MCF 10A (cell line): ENCODE measurements around the gene CEP290. TPM values are rescaled to one million over a fixed set of nuclear protein-coding genes. Genes with fewer than 3 reads are reported as not detected.

ENCODE experiments used
- BruUV-seq: library from RNA; stranded (reverse); fragments of 400-500 nt; replicated peaks from 2 replicates; lab custom pipeline; 2021; lab: Mats Ljungman, UMichigan
- CTCF ChIA-PET: fragments of 300-600 bp; sonication (Branson Sonifier 250); formaldehyde crosslinking; extraction: SDS; loops from one replicate; lab custom pipeline; 2021; ENCODE audit warnings: antibody characterized with exemption, inconsistent platforms; lab: Yijun Ruan, JAX
- POLR2A ChIA-PET: fragments of 300-600, 350-650 bp; sonication (Branson Sonifier 250); formaldehyde crosslinking; extraction: SDS; loops from one replicate; lab custom pipeline; 2020; ENCODE audit warnings: antibody characterized with exemption, inconsistent platforms; lab: Yijun Ruan, JAX
- DNase-seq: peaks from one replicate; pipeline ENCODE4 v3.0.0-alpha.2; 2018; ENCODE audit not compliant: unreplicated experiment
- H3K27ac Mint-ChIP-seq: one replicate; pipeline ENCODE4 v1.8.0; 2022; ENCODE audit warnings: mild to moderate bottlenecking, low read depth, mixed read lengths; ENCODE audit not compliant: unreplicated experiment
- H3K27me3 Mint-ChIP-seq: one replicate; pipeline ENCODE4 v1.8.0; 2022; ENCODE audit warnings: mixed read lengths; ENCODE audit not compliant: insufficient read depth, unreplicated experiment
- H3K36me3 Mint-ChIP-seq: one replicate; pipeline ENCODE4 v1.8.0; 2022; ENCODE audit warnings: mild to moderate bottlenecking, moderate library complexity, mixed read lengths; ENCODE audit not compliant: insufficient read depth, unreplicated experiment
- H3K4me1 Mint-ChIP-seq: one replicate; pipeline ENCODE4 v1.8.0; 2022; ENCODE audit warnings: mixed read lengths; ENCODE audit not compliant: insufficient read depth, unreplicated experiment
- H3K4me3 Mint-ChIP-seq: one replicate; pipeline ENCODE4 v1.8.0; 2022; ENCODE audit warnings: mild to moderate bottlenecking, moderate library complexity, mixed read lengths; ENCODE audit not compliant: unreplicated experiment
- H3K9me3 Mint-ChIP-seq: one replicate; pipeline ENCODE4 v1.8.0; 2022; ENCODE audit warnings: mixed read lengths; ENCODE audit not compliant: unreplicated experiment
- intact Hi-C: fragments of 100-400 bp; cut with micrococcal nuclease; formaldehyde crosslinking; loops from 2 replicates; pipeline ENCODE4 v1.14.1; 2022
- total RNA-seq: library from RNA; stranded (reverse); gene quantifications from 2 replicates; pipeline ENCODE4 v1.2.3, GENCODE V29; 2022
- TF ChIP-seq, protein P1 (sequence below): fragments of 200-600 bp; IDR thresholded peaks from one replicate; pipeline ENCODE4 v1.8.0; 2022; ENCODE audit warnings: antibody characterized with exemption, mild to moderate bottlenecking; ENCODE audit not compliant: unreplicated experiment

The CEP290 gene
- total RNA-seq, 1 experiment from 2014 or later: 22.3 TPM

DNA sequence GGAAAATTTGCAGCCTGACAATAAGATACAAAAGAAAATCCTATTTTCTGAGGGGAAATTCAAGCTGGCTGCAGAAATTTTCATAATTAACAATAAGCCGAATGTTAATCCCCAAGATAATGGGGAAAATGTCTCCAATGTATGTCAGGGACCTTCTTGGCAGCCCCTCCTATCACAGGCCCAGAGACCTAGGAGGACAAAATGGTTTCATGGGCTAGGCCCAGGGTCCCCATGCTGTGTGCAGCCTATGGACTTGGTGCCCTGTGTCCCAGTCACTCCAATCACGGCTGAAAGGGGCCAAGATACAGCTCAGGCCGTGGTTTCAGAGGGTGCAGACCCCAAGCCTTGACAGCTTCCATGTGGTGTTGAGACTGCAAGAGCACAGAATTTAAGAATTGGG, 123.9 kb downstream of the CEP290 start:
- ChIA-PET CTCF (no interaction called here), POLR2A (no interaction called here)
- H3K27me3 Mint-ChIP-seq: no peaks in the 10 kb centered on the region
- H3K27ac Mint-ChIP-seq: no peak overlapping the region
- peaks cover 16% of the 10 kb centered on the region for H3K9me3 Mint-ChIP-seq
- no TSS peak for BruUV-seq
- no peak overlapping the region for H3K4me3 Mint-ChIP-seq
- no peaks in the 10 kb centered on the region for H3K4me1 Mint-ChIP-seq
- H3K36me3 Mint-ChIP-seq: no peaks in the 10 kb centered on the region
- TF ChIP-seq, protein P1, sequence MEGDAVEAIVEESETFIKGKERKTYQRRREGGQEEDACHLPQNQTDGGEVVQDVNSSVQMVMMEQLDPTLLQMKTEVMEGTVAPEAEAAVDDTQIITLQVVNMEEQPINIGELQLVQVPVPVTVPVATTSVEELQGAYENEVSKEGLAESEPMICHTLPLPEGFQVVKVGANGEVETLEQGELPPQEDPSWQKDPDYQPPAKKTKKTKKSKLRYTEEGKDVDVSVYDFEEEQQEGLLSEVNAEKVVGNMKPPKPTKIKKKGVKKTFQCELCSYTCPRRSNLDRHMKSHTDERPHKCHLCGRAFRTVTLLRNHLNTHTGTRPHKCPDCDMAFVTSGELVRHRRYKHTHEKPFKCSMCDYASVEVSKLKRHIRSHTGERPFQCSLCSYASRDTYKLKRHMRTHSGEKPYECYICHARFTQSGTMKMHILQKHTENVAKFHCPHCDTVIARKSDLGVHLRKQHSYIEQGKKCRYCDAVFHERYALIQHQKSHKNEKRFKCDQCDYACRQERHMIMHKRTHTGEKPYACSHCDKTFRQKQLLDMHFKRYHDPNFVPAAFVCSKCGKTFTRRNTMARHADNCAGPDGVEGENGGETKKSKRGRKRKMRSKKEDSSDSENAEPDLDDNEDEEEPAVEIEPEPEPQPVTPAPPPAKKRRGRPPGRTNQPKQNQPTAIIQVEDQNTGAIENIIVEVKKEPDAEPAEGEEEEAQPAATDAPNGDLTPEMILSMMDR: no peak
- intact Hi-C loops: no loop called here
- DNase-seq: no peak

GRCh38 chr12:88015825-88016224, 126.1 kb downstream of the CEP290 start:
- TF ChIP-seq, protein P1: no peak
- BruUV-seq: no TSS peak
- ChIA-PET POLR2A (interaction anchor here (0.7 kb wide), 1 partner anchor 186 kb away, joined by 3 read pairs; no protein-coding TSS in a partner anchor), CTCF (no interaction called here)
- no peak for DNase-seq
- no peaks in the 10 kb centered on the region for H3K27me3 Mint-ChIP-seq
- H3K9me3 Mint-ChIP-seq: peaks cover 16% of the 10 kb centered on the region
- no peaks in the 10 kb centered on the region for H3K36me3 Mint-ChIP-seq
- intact Hi-C loops: no loop called here
- H3K27ac Mint-ChIP-seq: no peak overlapping the region
- no peaks in the 10 kb centered on the region for H3K4me1 Mint-ChIP-seq
- H3K4me3 Mint-ChIP-seq: no peak overlapping the region

DNA sequence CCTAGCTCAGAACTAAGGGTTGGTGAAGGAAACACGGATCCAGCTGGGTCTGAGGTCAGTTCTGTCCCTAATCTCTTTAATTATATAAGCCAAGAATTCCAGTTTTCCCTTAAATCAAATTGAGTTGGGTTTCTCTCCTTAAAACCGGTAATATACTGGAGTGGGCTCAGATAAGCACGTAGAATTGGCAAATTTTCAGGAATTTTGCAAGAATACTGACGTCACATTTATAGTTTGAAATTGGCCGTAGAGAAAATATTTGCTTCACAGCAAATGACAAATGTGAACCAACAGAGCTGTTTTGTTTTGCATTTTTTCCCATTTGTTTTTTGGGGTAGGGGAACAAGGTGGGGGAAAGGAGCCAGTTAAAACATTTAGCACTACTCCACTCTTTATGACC, 130.1 kb downstream of the CEP290 start:
- H3K27ac Mint-ChIP-seq: no peak overlapping the region
- no peak overlapping the region for H3K4me3 Mint-ChIP-seq
- POLR2A ChIA-PET: no interaction called here
- no peaks in the 10 kb centered on the region for H3K27me3 Mint-ChIP-seq
- H3K9me3 Mint-ChIP-seq: no peaks in the 10 kb centered on the region
- no TSS peak for BruUV-seq
- no peaks in the 10 kb centered on the region for H3K36me3 Mint-ChIP-seq
- intact Hi-C loops: no loop called here
- TF ChIP-seq, protein P1: no peak
- DNase-seq: no peak
- CTCF ChIA-PET: no interaction called here
- H3K4me1 Mint-ChIP-seq: no peaks in the 10 kb centered on the region

- TF ChIP-seq, protein P1: no peak
- Mint-ChIP-seq H3K36me3 (no peaks in the 10 kb centered on the region), H3K27ac (no peak overlapping the region), H3K9me3 (no peaks in the 10 kb centered on the region), H3K27me3 (no peaks in the 10 kb centered on the region), H3K4me1 (no peaks in the 10 kb centered on the region), H3K4me3 (no peak overlapping the region)
- intact Hi-C loops: no loop called here
- DNase-seq: no peak
- BruUV-seq: no TSS peak
- ChIA-PET CTCF (interaction anchor here (0.6 kb wide), 1 partner anchor 111 kb away, joined by 4 read pairs; no protein-coding TSS in a partner anchor), POLR2A (no interaction called here)
Observed at GRCh38 chr12:88006351-88006750, 135.5 kb downstream of the CEP290 start.
